Measurements from ENCODE around the gene DPP7.
"Not testable (repeated sequence)": the region's sequence is repeated elsewhere in the genome, so short reads cannot be mapped to it uniquely, and the experiment has no call there.

DNA sequence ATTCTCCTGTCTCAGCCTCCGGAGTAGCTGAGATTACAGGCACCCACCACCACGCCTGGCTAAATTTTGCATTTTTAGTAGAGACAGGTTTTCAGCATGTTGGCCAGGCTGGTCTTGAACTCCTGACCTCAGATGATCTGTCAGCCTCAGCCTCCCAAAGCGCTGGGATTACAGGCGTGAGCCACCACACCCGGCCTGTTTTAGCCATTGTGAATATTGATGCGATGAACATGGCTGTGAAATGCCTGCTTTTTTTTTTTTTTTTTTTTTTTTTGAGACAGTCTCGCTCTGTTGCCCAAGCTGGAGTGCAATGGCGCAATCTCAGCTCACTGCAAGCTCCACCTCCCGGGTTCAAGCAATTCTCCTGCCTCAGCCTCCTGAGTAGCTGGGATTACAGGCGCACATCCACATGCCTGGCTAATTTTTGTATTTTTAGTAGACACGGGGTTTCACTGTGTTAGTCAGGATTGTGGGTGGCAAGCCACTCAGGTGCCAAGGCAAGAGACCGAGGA lies 3.6 kb upstream of the DPP7 start:
- TF ChIP-seq, protein P1, sequence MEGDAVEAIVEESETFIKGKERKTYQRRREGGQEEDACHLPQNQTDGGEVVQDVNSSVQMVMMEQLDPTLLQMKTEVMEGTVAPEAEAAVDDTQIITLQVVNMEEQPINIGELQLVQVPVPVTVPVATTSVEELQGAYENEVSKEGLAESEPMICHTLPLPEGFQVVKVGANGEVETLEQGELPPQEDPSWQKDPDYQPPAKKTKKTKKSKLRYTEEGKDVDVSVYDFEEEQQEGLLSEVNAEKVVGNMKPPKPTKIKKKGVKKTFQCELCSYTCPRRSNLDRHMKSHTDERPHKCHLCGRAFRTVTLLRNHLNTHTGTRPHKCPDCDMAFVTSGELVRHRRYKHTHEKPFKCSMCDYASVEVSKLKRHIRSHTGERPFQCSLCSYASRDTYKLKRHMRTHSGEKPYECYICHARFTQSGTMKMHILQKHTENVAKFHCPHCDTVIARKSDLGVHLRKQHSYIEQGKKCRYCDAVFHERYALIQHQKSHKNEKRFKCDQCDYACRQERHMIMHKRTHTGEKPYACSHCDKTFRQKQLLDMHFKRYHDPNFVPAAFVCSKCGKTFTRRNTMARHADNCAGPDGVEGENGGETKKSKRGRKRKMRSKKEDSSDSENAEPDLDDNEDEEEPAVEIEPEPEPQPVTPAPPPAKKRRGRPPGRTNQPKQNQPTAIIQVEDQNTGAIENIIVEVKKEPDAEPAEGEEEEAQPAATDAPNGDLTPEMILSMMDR (conservative IDR thresholded peaks at IDR 0.05; ENCODE audit: low read length), result not testable (repeated sequence)
- not testable (repeated sequence) for TF ChIP-seq EZH2phosphoT487 (IDR thresholded peaks at IDR 0.05; ENCODE audit: borderline replicate concordance)

All from Loucy (cell line).